Measurements from ENCODE around the gene SOAT2. TPM values are rescaled to one million over a fixed set of nuclear protein-coding genes. Genes with fewer than 3 reads are reported as not detected.

Gene SOAT2, protein sequence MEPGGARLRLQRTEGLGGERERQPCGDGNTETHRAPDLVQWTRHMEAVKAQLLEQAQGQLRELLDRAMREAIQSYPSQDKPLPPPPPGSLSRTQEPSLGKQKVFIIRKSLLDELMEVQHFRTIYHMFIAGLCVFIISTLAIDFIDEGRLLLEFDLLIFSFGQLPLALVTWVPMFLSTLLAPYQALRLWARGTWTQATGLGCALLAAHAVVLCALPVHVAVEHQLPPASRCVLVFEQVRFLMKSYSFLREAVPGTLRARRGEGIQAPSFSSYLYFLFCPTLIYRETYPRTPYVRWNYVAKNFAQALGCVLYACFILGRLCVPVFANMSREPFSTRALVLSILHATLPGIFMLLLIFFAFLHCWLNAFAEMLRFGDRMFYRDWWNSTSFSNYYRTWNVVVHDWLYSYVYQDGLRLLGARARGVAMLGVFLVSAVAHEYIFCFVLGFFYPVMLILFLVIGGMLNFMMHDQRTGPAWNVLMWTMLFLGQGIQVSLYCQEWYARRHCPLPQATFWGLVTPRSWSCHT
- 0.18 TPM for total RNA-seq

DNA sequence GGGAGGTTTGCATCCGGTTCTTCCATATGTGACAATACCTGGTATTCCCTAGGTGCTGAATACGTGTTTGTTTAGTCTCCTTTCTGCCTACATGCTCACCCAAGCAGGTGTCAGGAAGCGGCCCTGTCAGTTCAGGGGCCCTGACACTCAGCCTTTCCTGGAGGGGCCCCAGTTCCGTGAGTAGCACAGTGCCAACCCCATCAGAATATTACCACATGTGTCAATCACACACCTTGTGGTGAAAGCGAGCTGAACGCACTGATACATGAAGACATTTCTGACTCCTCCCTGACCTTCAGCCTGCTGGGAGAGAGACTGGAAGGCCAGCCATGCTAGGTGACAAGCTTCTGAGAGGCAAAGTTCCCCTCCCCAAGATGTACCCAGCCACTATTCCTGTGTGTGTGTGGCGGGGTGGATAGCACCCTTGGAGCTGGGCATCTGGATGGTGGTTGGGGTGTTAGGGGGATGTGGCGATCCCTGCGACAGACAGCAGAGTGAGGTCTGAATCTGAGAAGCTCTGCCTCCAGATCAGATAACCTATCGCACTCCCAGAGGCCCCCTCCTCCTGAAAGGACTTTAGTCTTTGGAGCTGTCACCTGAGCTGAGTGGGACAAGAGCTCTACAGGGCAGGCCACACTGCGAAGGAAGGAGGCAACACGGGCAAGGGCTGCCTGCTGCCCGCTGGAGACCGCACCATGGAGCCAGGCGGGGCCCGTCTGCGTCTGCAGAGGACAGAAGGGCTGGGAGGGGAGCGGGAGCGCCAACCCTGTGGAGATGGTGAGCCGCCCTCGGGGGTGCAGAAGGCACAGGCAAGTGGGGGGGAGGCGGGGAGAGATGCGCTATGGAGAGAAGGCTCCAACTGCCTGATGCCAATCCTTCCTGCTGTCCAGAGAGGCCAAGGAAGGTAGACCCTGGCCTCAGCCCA is at the start of gene SOAT2:
Gene SOAT2 (plus strand): TSS at position 604 of the 925 bp plus-strand sequence. CDS start 92 bp downstream, at position 696.
- no peak for DNase-seq (ENCODE audit: low spot score)

DNA sequence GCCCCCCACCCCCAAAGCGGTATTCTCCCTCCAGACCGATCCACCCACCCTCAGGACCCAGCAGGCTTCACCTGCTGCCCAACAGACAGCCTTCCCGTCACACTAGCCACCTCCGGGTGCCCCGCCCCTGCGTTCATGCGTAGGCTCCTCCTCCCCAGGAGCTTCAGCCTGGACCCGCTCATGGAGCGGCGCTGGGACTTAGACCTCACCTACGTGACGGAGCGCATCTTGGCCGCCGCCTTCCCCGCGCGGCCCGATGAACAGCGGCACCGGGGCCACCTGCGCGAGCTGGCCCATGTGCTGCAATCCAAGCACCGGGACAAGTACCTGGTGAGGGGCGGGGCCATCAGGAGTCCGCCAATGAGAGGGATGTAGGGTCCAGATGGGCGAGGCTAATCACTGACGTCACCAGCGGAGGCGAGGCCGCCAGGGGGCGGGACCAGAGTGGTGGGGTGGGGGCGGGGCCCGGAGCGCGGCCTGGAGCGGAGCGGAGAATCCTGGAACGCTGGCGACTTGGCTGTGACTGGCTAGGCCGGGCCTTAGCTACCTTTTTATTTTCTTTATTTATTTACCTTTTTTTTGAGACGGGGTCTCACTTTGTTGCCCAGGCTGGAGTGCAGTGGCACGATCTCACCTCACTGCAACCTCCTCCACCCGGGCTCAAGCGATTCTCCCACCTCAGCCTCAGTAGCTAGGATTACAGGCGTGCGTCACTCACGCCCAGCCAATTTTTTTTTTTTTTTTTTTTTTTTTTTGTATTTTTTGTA is 49.0 kb upstream of the SOAT2 start:
- DNase-seq (ENCODE audit: low spot score): peak; percentile 97

DNA sequence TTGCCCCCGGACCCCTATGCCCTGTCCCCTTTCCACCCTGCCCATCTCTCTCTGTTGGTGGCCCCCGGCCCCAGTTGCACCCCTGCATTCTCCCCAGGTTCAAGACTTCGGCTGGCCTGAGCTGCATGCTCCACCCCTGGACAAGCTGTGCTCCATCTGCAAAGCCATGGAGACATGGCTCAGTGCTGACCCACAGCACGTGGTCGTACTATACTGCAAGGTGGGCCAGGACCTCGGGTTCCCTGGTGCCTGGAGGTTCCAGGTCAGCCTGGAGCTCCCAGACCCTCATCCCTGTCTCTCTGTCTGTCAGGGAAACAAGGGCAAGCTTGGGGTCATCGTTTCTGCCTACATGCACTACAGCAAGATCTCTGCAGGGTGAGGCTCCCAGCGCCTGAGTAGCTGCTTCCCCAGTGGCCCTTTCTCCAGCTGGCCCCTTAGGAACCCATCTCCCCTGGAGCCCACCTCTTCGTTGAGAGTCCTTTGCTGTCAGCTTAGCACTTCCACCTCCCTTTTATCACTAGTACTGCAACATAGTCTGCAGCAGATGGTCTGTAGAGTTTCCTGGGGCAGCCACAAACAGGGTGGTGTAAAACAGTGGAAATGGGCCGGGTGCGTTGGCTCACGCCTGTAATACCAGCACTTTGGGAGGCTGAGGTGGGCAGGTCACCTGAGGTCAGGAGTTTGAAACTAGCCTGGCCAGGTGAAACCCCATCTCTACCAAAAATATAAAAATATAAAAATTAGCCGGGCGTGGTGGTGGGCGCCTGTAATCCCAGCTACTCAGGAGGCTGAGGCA is 47.6 kb upstream of the SOAT2 start:
- DNase-seq (ENCODE audit: low spot score): no peak

DNA sequence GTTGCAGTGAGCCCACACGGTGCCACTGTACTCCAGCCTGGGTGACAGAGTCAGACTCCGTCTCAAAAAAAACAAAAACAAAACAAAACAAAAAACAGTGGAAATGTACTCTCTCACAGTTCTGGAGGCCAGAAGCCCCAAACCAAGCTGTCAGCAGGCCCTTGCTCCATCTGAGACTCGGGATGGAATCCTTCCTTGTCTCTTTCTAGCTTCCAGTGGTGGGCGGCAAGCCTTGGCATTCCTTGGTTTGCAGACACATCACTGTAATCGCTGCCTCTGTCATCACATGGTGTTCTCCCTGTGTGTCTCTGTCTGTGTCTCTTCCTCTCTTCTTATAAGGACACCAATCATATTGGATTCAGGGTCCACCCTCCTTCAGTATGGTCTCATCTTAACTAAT is 47.0 kb upstream of the SOAT2 start:
- no peak for DNase-seq (ENCODE audit: low spot score)

DNA sequence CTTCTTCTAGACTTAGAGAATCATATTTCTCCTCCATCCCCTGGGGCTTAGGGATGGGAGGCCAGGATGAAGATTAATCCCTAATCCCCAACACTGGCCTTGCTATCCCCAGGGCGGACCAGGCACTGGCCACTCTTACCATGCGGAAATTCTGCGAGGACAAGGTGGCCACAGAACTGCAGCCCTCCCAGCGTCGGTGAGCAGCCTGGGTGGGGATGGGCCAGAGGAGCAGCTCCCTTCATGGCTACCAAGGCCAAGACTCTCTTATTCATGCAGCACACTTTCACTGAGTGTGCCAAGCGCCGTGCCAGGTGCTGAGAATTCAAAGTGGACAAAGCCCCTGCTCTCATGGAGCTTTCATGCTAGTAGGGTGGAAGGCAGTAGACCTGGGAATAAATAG is 46.4 kb upstream of the SOAT2 start:
- DNase-seq (ENCODE audit: low spot score): no peak

DNA sequence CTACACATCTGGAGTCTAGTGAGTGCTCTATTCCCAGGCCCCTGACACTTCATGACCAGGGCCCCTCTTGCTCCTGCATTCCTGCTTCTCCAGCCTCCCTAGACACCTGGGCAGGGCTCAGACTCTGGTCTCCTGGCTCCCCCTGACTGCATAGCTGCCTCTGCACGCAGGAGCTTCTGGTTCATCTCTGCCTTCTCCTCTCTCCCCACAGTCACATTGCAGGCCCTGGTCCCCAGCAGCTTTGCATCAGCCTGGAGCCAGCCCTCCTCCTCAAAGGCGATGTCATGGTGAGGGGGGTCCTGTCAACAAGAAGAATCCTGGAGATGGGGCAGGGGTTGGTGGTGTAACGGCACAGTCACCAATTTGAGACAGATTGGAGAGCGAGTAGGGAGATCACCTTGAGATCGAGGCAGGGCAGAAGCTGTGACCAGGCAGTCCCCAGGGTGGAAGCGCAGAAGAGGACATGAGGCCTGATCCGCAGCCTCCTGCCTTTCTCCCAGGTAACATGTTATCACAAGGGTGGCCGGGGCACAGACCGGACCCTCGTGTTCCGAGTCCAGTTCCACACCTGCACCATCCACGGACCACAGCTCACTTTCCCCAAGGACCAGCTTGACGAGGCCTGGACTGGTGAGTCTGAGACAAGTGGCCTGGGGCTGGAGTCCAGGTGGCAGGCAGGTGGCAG is 45.3 kb upstream of the SOAT2 start:
- DNase-seq (ENCODE audit: low spot score): no peak

DNA sequence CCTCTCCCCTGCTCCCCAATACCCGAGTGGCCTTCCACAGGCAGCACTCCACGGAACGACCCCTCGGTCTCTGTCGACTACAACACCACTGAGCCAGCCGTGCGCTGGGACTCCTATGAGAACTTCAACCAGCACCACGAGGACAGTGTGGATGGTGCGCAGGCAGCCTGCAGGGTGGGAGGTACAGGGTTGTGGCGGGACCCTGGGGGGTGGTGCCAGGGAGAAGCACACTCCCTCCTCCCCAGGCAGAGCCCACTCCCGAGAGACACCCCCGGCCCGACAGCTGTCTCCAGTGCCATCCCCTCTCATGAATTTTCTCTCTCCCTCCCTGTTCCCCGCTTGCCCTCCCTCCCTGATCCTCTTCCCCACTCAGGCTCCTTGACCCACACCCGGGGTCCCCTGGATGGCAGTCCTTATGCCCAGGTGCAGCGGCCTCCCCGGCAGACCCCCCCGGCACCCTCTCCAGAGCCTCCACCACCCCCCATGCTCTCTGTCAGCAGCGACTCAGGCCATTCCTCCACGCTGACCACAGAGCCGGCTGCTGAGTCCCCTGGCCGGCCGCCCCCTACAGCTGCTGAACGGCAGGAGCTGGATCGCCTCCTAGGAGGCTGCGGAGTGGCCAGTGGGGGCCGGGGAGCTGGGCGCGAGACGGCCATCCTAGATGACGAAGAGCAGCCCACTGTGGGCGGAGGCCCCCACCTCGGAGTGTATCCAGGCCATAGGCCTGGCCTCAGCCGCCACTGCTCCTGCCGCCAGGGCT is 44.4 kb upstream of the SOAT2 start:
- DNase-seq (ENCODE audit: low spot score): peak; percentile 44

DNA sequence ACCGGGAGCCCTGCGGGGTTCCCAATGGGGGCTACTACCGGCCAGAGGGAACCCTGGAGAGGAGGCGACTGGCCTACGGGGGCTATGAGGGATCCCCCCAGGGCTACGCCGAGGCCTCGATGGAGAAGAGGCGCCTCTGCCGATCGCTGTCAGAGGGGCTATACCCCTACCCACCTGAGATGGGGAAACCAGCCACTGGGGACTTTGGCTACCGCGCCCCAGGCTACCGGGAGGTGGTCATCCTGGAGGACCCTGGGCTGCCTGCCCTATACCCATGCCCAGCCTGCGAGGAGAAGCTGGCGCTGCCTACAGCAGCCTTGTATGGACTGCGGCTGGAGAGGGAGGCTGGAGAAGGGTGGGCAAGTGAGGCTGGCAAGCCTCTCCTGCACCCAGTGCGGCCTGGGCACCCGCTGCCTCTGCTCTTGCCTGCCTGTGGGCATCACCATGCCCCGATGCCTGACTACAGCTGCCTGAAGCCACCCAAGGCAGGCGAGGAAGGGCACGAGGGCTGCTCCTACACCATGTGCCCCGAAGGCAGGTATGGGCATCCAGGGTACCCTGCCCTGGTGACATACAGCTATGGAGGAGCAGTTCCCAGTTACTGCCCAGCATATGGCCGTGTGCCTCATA is 43.7 kb upstream of the SOAT2 start:
- peak; percentile 41 for DNase-seq (ENCODE audit: low spot score)

DNA sequence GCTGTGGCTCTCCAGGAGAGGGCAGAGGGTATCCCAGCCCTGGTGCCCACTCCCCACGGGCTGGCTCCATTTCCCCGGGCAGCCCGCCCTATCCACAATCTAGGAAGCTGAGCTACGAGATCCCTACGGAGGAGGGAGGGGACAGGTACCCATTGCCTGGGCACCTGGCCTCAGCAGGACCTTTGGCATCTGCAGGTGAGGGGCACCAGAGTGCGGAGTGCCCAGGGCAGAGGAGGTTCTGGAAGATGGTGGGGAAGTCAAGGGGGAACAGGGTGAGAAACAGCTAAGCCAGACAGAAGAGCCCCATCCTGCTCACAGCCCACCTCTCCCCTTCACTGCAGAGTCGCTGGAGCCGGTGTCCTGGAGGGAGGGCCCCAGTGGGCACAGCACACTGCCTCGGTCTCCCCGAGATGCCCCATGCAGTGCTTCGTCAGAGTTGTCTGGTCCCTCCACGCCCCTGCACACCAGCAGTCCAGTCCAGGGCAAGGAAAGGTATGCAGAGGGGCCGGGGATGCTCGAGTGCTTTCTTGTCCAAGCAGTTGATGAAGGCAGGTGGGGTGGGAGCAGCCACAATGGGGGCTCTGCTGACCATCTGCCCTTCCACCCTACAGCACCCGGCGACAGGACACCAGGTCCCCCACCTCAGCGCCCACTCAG is 43.1 kb upstream of the SOAT2 start:
- DNase-seq (ENCODE audit: low spot score): peak; percentile 49

DNA sequence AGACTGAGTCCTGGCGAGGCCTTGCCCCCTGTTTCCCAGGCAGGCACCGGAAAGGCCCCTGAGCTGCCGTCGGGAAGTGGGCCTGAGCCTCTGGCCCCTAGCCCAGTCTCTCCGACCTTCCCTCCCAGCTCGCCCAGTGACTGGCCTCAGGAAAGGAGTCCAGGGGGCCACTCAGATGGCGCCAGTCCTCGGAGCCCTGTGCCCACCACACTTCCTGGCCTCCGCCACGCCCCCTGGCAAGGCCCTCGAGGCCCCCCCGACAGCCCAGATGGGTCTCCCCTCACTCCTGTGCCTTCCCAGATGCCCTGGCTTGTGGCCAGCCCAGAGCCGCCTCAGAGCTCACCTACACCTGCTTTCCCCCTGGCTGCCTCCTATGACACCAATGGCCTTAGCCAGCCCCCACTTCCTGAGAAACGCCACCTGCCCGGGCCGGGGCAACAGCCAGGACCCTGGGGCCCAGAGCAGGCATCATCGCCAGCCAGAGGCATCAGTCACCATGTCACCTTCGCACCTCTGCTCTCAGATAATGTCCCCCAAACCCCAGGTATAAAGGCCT is 42.5 kb upstream of the SOAT2 start:
- no peak for DNase-seq (ENCODE audit: low spot score)

DNA sequence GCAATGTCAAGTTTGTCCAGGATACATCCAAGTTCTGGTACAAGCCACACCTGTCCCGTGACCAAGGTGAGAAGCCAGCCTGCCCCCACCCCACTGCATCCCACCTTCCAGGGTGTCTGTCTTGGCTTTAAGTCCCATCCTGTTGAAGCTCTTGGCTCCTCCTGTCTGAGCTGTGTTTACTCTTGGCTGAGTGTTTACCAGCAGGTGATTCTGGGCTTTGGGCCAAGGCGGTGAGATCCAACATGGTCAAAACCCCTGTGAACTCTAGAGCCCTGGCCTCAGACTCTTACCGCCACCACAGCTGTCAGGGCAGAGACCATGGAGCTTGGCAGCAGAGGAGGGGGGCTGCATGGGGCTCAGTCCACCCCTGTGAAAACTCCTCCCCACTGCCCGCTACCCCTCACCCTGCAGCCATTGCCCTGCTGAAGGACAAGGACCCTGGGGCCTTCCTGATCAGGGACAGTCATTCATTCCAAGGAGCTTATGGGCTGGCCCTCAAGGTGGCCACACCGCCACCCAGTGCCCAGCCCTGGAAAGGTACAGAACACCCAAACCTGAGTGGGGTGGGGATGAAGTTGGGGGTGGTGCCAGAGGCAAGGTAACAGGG is 41.8 kb upstream of the SOAT2 start:
- DNase-seq (ENCODE audit: low spot score): peak; percentile 61

DNA sequence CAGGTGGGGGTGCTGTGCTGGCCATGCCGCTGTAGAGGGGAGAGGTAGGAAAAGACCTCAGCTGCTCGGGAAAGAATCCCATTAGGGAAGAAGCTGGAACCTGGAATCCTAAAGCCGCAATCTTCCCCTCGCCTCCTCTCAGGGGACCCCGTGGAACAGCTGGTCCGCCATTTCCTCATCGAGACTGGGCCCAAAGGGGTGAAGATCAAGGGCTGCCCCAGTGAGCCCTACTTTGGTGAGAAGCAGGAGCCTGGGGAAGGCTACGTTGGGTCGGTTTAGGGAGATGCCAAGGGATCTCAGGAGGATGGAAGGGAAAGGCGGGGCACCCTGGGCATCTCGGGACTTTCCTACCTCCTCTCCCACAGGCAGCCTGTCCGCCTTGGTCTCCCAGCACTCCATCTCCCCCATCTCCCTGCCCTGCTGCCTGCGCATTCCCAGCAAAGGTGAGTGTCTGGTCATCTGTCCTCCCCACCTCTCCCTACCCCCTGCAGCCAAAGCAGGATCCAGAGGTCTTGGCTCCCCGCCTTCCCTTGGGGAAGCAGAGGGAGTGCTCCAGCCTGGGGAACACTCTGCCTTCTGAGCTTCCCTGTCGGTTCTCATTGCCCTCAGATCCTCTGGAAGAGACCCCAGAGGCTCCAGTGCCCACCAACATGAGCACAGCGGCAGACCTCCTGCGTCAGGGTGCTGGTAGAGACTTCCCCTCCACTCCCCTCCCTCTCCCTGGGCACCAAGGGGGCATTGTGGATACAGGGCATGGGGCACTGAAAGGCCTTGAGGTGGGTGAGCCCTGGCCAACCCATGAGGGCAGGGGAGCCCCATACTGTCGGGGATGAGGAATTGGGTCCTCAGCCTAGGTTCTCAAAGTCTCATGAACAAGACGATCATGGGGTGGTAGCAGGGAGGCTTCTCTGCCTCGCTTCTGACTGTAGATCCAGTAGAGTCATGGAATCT is 41.0 kb upstream of the SOAT2 start:
- no peak for DNase-seq (ENCODE audit: low spot score)

DNA sequence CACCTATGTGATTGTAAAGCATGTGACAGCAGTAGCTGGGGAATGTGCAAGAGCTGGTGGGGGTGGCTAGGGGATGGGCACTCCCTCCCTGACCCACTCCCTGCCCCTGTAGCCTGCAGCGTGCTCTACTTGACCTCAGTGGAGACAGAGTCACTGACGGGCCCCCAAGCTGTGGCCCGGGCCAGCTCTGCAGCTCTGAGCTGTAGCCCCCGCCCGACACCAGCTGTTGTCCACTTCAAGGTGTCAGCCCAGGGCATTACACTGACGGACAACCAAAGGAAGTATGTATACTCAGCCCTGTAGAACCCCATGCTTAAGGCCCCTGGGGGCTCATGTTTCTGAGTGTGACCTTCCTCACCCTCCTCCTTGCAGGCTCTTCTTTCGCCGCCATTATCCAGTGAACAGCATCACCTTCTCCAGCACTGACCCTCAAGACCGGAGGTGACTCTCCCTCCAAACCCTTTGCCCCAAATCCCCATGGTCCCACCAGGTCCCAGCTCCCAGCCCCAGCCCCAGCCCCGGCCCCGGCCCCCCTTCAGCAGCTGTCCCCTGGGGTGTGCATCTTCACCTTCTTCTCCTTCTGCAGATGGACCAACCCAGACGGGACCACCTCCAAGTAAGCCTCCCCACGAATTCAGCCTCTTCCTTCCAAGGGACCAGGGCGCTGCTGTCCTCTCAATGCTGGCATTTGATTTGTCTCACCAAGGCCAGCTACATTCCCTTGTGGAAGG is 40.1 kb upstream of the SOAT2 start:
- no peak for DNase-seq (ENCODE audit: low spot score)

DNA sequence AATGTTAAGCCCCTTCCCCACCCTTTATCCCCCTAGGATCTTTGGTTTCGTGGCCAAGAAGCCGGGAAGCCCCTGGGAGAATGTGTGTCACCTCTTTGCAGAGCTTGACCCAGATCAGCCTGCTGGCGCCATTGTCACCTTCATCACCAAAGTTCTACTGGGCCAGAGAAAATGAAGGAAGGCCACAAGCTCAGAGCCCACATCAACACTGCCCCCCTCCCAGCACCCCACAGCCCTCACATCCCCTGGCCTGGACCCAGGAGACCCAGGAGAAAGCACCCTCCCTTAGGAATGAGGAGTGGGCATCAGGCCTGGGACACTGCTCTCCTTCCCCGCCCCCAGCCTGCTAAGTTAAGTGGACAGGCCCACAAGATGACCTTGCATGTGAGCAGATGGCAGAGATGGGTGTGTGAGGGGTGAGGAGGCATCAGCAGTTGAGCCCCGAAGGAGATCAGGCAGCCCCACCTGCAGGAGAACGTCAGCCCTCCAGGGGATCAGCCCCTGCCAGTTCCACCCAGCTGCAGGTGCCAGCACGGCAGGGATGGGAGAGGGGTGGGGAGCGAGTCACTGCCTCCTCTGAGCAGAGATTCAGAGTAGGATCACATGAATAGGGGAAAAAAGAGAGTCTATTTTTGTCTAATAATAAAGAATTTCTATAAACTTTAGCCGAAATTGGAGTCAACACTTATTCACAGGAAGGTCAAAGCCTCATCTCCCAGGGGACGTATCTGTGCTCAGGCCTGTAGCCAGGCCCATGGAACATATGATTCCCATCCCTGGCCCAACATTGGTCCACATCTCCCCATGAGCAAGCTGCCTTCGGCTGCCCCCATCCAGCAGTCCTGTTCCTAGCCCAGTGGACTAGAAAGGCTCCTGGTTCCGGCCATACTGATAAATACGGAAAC is 39.3 kb upstream of the SOAT2 start:
- peak; percentile 66 for DNase-seq (ENCODE audit: low spot score)
